Neural progenitor cell (in vitro differentiated cells): ENCODE results near the gene MAFB. TPM values are rescaled to one million over a fixed set of nuclear protein-coding genes. Genes with fewer than 3 reads are reported as not detected.

Experiments used
- DNase-seq: peaks from one replicate; pipeline ENCODE4 v3.0.0-alpha.2; 2016; ENCODE audit warnings: low spot score
- H2AFZ ChIP-seq: fragments of 200-600 bp; sonication (generic); replicated peaks from 2 replicates; pipeline ENCODE4 v1.6.1; 2016; ENCODE audit warnings: antibody characterized with exemption
- H3F3A ChIP-seq: fragments of 200-600 bp; sonication (generic); 2 replicates; pipeline ENCODE4 v1.6.1; 2016; ENCODE audit warnings: antibody characterized with exemption, low read depth
- H3K27ac ChIP-seq: fragments of 200-600 bp; sonication (generic); 2 replicates; pipeline ENCODE4 v1.5.1; 2016; ENCODE audit warnings: mild to moderate bottlenecking
- H3K27me3 ChIP-seq: fragments of 200-600 bp; sonication (generic); 2 replicates; pipeline ENCODE4 v1.6.1; 2016; ENCODE audit warnings: mild to moderate bottlenecking, moderate library complexity
- H3K36me3 ChIP-seq: fragments of 200-600 bp; sonication (generic); 2 replicates; pipeline ENCODE4 v1.5.1; 2016
- H3K4me1 ChIP-seq: fragments of 200-600 bp; sonication (generic); 2 replicates; pipeline ENCODE4 v1.6.1; 2016; ENCODE audit warnings: mixed run types
- H3K4me2 ChIP-seq: fragments of 200-600 bp; sonication (generic); 2 replicates; pipeline ENCODE4 v1.6.1; 2016
- H3K4me3 ChIP-seq: fragments of 200-600 bp; sonication (generic); 2 replicates; pipeline ENCODE4 v1.5.1; 2016
- H3K79me2 ChIP-seq: fragments of 200-600 bp; sonication (generic); 2 replicates; pipeline ENCODE4 v1.6.1; 2016; ENCODE audit warnings: low read depth
- H3K9ac ChIP-seq: fragments of 200-600 bp; sonication (generic); 2 replicates; pipeline ENCODE4 v1.6.1; 2016
- H3K9me3 ChIP-seq: fragments of 200-600 bp; sonication (generic); 2 replicates; pipeline ENCODE4 v1.5.1; 2016; ENCODE audit warnings: low read depth
- H4K20me1 ChIP-seq: fragments of 200-600 bp; sonication (generic); 2 replicates; pipeline ENCODE4 v1.6.1; 2016; ENCODE audit warnings: low read depth
- H3K27ac Mint-ChIP-seq: 3 replicates; pipeline ENCODE4 v1.8.0; 2021; ENCODE audit warnings: mixed read lengths
- H3K27me3 Mint-ChIP-seq: 2 replicates; pipeline ENCODE4 v1.8.0; 2022; ENCODE audit warnings: low read depth, mild to moderate bottlenecking, inconsistent platforms, moderate library complexity, mixed read lengths; ENCODE audit not compliant: insufficient read depth
- H3K36me3 Mint-ChIP-seq: 3 replicates; pipeline ENCODE4 v1.8.0; 2021; ENCODE audit warnings: mixed read lengths
- H3K4me1 Mint-ChIP-seq: 3 replicates; pipeline ENCODE4 v1.8.0; 2021; ENCODE audit warnings: mixed read lengths
- H3K4me3 Mint-ChIP-seq: 3 replicates; pipeline ENCODE4 v1.8.0; 2021; ENCODE audit warnings: mild to moderate bottlenecking, moderate library complexity, mixed read lengths
- H3K9me3 Mint-ChIP-seq: 3 replicates; pipeline ENCODE4 v1.8.0; 2020; ENCODE audit warnings: mixed read lengths
- CTCF ChIP-seq: fragments of 200-600 bp; sonication (generic); IDR thresholded peaks from 2 replicates; pipeline ENCODE4 v1.5.1; 2017; ENCODE audit warnings: antibody characterized with exemption, mild to moderate bottlenecking
- EZH2 ChIP-seq: fragments of 200-600 bp; sonication (generic); IDR thresholded peaks from 2 replicates; pipeline ENCODE4 v1.6.1; 2017; ENCODE audit warnings: antibody characterized with exemption, mild to moderate bottlenecking, moderate library complexity
- EZH2phosphoT487 ChIP-seq: fragments of 200-600 bp; sonication (generic); IDR thresholded peaks from 2 replicates; pipeline ENCODE4 v1.6.1; 2017; ENCODE audit warnings: antibody characterized with exemption
- total RNA-seq: library from RNA; depleted of rRNA; stranded (reverse); fragments of >200 nt; gene quantifications from 2 replicates; pipeline ENCODE4 v1.2.3, GENCODE V29; 2015; ENCODE audit warnings: low replicate concordance

MAFB gene
- total RNA-seq, 1 donor from 2014 or later, result 0.64 TPM

GRCh38 chr20:40681684-40682083, 7.4 kb downstream of the MAFB start:
- Mint-ChIP-seq H3K36me3 (no peaks in the 10 kb centered on the region), H3K9me3 (no peaks in the 10 kb centered on the region), H3K27me3 (peaks cover 89% of the 10 kb centered on the region), H3K27ac (no peak overlapping the region), H3K4me1 (peaks cover 7% of the 10 kb centered on the region), H3K4me3 (no peak overlapping the region)
- H3K27me3 ChIP-seq, result peaks cover 100% of the 10 kb centered on the region
- H3K36me3 ChIP-seq, result no peaks in the 10 kb centered on the region
- peaks cover 9% of the 10 kb centered on the region for H3F3A ChIP-seq
- H3K4me1 ChIP-seq, result peaks cover 6% of the 10 kb centered on the region
- H3K9me3 ChIP-seq, result no peaks in the 10 kb centered on the region
- H3K9ac ChIP-seq, result no peak overlapping the region
- no peak overlapping the region for H3K27ac ChIP-seq
- peaks cover 36% of the 10 kb centered on the region for H4K20me1 ChIP-seq
- H2AFZ ChIP-seq, result no peak overlapping the region
- no peak overlapping the region for H3K4me3 ChIP-seq
- no peak for DNase-seq
- TF ChIP-seq EZH2 (no peak), CTCF (no peak), EZH2phosphoT487 (no peak)
- no peaks in the 10 kb centered on the region for H3K79me2 ChIP-seq
- H3K4me2 ChIP-seq, result no peak overlapping the region

GRCh38 chr20:40681165-40681564, 7.9 kb downstream of the MAFB start:
- H3K36me3 Mint-ChIP-seq, result no peaks in the 10 kb centered on the region
- Histone ChIP-seq H2AFZ (no peak overlapping the region), H3K36me3 (no peaks in the 10 kb centered on the region), H4K20me1 (peaks cover 31% of the 10 kb centered on the region), H3K27ac (no peak overlapping the region), H3F3A (peaks cover 4% of the 10 kb centered on the region), H3K27me3 (peaks cover 100% of the 10 kb centered on the region), H3K79me2 (no peaks in the 10 kb centered on the region), H3K4me2 (no peak overlapping the region), H3K4me3 (no peak overlapping the region), H3K4me1 (peaks cover 6% of the 10 kb centered on the region), H3K9ac (no peak overlapping the region), H3K9me3 (no peaks in the 10 kb centered on the region)
- DNase-seq, result no peak
- peaks cover 6% of the 10 kb centered on the region for H3K4me1 Mint-ChIP-seq
- H3K27me3 Mint-ChIP-seq, result peaks cover 86% of the 10 kb centered on the region
- no peak overlapping the region for H3K27ac Mint-ChIP-seq
- TF ChIP-seq CTCF (no peak), EZH2 (no peak), EZH2phosphoT487 (no peak)
- no peaks in the 10 kb centered on the region for H3K9me3 Mint-ChIP-seq
- H3K4me3 Mint-ChIP-seq, result no peak overlapping the region

GRCh38 chr20:40680161-40680959, 8.7 kb downstream of the MAFB start:
- Mint-ChIP-seq H3K4me1 (peaks cover 6% of the 10 kb centered on the region), H3K27me3 (peaks cover 78% of the 10 kb centered on the region), H3K4me3 (no peak overlapping the region)

GRCh38 chr20:40679184-40679583, 9.9 kb downstream of the MAFB start:
- TF ChIP-seq CTCF (no peak), EZH2phosphoT487 (no peak), EZH2 (no peak)

More at GRCh38 chr20:40680161-40680959, 8.7 kb downstream of the MAFB start:
- no peaks in the 10 kb centered on the region for H3K79me2 ChIP-seq
- H3K36me3 Mint-ChIP-seq, result no peaks in the 10 kb centered on the region
- no peak overlapping the region for H3K4me3 ChIP-seq
- H3K27me3 ChIP-seq, result peaks cover 100% of the 10 kb centered on the region
- H3F3A ChIP-seq, result no peaks in the 10 kb centered on the region
- no peak overlapping the region for H3K9ac ChIP-seq
- peaks cover 6% of the 10 kb centered on the region for H3K4me1 ChIP-seq
- no peaks in the 10 kb centered on the region for H3K9me3 ChIP-seq
- H3K36me3 ChIP-seq, result no peaks in the 10 kb centered on the region
- no peak overlapping the region for H2AFZ ChIP-seq
- no peak for DNase-seq
- TF ChIP-seq EZH2phosphoT487, result no peak
- no peak for TF ChIP-seq EZH2
- no peak overlapping the region for H3K27ac Mint-ChIP-seq
- H3K27ac ChIP-seq, result no peak overlapping the region
- no peak overlapping the region for H3K4me2 ChIP-seq
- no peaks in the 10 kb centered on the region for H3K9me3 Mint-ChIP-seq
- H4K20me1 ChIP-seq, result peaks cover 23% of the 10 kb centered on the region

More at GRCh38 chr20:40679184-40679583, 9.9 kb downstream of the MAFB start:
- no peak overlapping the region for H3K4me3 Mint-ChIP-seq
- H3K4me1 ChIP-seq, result peaks cover 6% of the 10 kb centered on the region
- peaks cover 6% of the 10 kb centered on the region for H3K4me1 Mint-ChIP-seq
- no peak overlapping the region for H3K27ac Mint-ChIP-seq
- H3K27me3 ChIP-seq, result peaks cover 96% of the 10 kb centered on the region
- H3K4me3 ChIP-seq, result no peak overlapping the region
- no peak overlapping the region for H3K27ac ChIP-seq
- H3K36me3 Mint-ChIP-seq, result no peaks in the 10 kb centered on the region
- DNase-seq, result no peak
- H3K36me3 ChIP-seq, result no peaks in the 10 kb centered on the region
- H3K9ac ChIP-seq, result no peak overlapping the region
- H3K27me3 Mint-ChIP-seq, result peaks cover 71% of the 10 kb centered on the region
- H3K79me2 ChIP-seq, result no peaks in the 10 kb centered on the region
- no peak overlapping the region for H2AFZ ChIP-seq
- no peaks in the 10 kb centered on the region for H3K9me3 ChIP-seq
- H4K20me1 ChIP-seq, result peaks cover 11% of the 10 kb centered on the region
- no peaks in the 10 kb centered on the region for H3F3A ChIP-seq
- no peaks in the 10 kb centered on the region for H3K9me3 Mint-ChIP-seq
- H3K4me2 ChIP-seq, result no peak overlapping the region
